ENCODE measurements around the gene ADAMTSL3. TPM values are rescaled to one million over a fixed set of nuclear protein-coding genes. Genes with fewer than 3 reads are reported as not detected.

ADAMTSL3 gene
- total RNA-seq, 1 donor, result 0.72 TPM

GRCh38 chr15:83720468-83720867, 66.5 kb downstream of the ADAMTSL3 start:
- H2AFZ ChIP-seq (ENCODE audit: low read length), result no peak overlapping the region
- H3K9me3 ChIP-seq (ENCODE audit: low read depth, low read length), result no peaks in the 10 kb centered on the region
- DNase-seq (ENCODE audit: insufficient read length, low spot score, missing footprints), result no peak
- no peaks in the 10 kb centered on the region for H3K4me1 ChIP-seq (ENCODE audit: insufficient read depth, low read length)
- H3K4me2 ChIP-seq (ENCODE audit: insufficient read depth, low read length), result no peak overlapping the region
- no peak overlapping the region for H3K4me3 ChIP-seq (ENCODE audit: insufficient read depth, low read length)
- H3K36me3 ChIP-seq (ENCODE audit: insufficient read depth, low read length), result no peaks in the 10 kb centered on the region
- no peaks in the 10 kb centered on the region for H3K27me3 ChIP-seq (ENCODE audit: insufficient read depth, low read length)
- H3K79me2 ChIP-seq (ENCODE audit: insufficient read depth, low read length), result no peaks in the 10 kb centered on the region
- H4K20me1 ChIP-seq (ENCODE audit: insufficient read depth, low read length), result no peaks in the 10 kb centered on the region
- H3K27ac ChIP-seq (ENCODE audit: low read depth, low read length), result no peak overlapping the region
- no peak for TF ChIP-seq CTCF (IDR thresholded peaks at IDR 0.05; ENCODE audit: extremely low read depth, low read depth, low read length)

- no peak for TF ChIP-seq CTCF (IDR thresholded peaks at IDR 0.05; ENCODE audit: extremely low read depth, low read depth, low read length)
- no peaks in the 10 kb centered on the region for H3K79me2 ChIP-seq (ENCODE audit: insufficient read depth, low read length)
- no peak overlapping the region for H3K4me2 ChIP-seq (ENCODE audit: insufficient read depth, low read length)
- no peaks in the 10 kb centered on the region for H3K27me3 ChIP-seq (ENCODE audit: insufficient read depth, low read length)
- H3K36me3 ChIP-seq (ENCODE audit: insufficient read depth, low read length), result no peaks in the 10 kb centered on the region
- no peak overlapping the region for H3K4me3 ChIP-seq (ENCODE audit: insufficient read depth, low read length)
- no peak overlapping the region for H2AFZ ChIP-seq (ENCODE audit: low read length)
- no peaks in the 10 kb centered on the region for H3K4me1 ChIP-seq (ENCODE audit: insufficient read depth, low read length)
- no peak overlapping the region for H3K27ac ChIP-seq (ENCODE audit: low read depth, low read length)
- no peaks in the 10 kb centered on the region for H4K20me1 ChIP-seq (ENCODE audit: insufficient read depth, low read length)
- DNase-seq (ENCODE audit: insufficient read length, low spot score, missing footprints), result no peak
- H3K9me3 ChIP-seq (ENCODE audit: low read depth, low read length), result no peaks in the 10 kb centered on the region
Observed at GRCh38 chr15:83721031-83721430, 67.1 kb downstream of the ADAMTSL3 start.

- TF ChIP-seq CTCF (IDR thresholded peaks at IDR 0.05; ENCODE audit: extremely low read depth, low read depth, low read length), result no peak
- no peak overlapping the region for H3K27ac ChIP-seq (ENCODE audit: low read depth, low read length)
- no peak for DNase-seq (ENCODE audit: insufficient read length, low spot score, missing footprints)
Observed at GRCh38 chr15:83721981-83722380, 68.1 kb downstream of the ADAMTSL3 start.

DNA sequence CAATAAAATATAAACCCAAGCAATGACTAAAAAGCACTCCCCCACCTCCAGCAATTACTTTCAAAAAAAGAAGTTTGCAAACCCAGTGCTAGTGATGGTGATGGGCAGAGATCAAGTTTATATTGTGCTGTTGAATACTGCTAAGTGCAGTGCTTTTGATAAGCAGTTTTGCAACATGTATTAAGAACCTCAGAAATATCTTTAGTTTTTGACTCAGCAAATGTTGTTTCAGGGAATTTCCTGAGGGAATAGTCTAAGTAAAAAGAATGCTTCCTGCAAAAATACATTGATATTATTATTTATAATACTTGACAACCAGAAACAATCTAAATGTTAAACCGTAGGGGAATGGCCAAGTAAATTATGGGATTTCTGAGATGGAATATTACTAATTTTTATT, 69.3 kb downstream of the ADAMTSL3 start:
- H3K79me2 ChIP-seq (ENCODE audit: insufficient read depth, low read length), result no peaks in the 10 kb centered on the region
- H3K36me3 ChIP-seq (ENCODE audit: insufficient read depth, low read length), result no peaks in the 10 kb centered on the region
- no peak overlapping the region for H3K4me3 ChIP-seq (ENCODE audit: insufficient read depth, low read length)
- DNase-seq (ENCODE audit: insufficient read length, low spot score, missing footprints), result no peak
- no peaks in the 10 kb centered on the region for H3K27me3 ChIP-seq (ENCODE audit: insufficient read depth, low read length)
- no peaks in the 10 kb centered on the region for H3K9me3 ChIP-seq (ENCODE audit: low read depth, low read length)
- no peaks in the 10 kb centered on the region for H3K4me1 ChIP-seq (ENCODE audit: insufficient read depth, low read length)
- H3K4me2 ChIP-seq (ENCODE audit: insufficient read depth, low read length), result no peak overlapping the region
- H2AFZ ChIP-seq (ENCODE audit: low read length), result no peak overlapping the region
- no peak overlapping the region for H3K27ac ChIP-seq (ENCODE audit: low read depth, low read length)
- H4K20me1 ChIP-seq (ENCODE audit: insufficient read depth, low read length), result no peaks in the 10 kb centered on the region
- TF ChIP-seq CTCF (IDR thresholded peaks at IDR 0.05; ENCODE audit: extremely low read depth, low read depth, low read length), result no peak

More at GRCh38 chr15:83721981-83722380, 68.1 kb downstream of the ADAMTSL3 start:
- Histone ChIP-seq H3K36me3 (ENCODE audit: insufficient read depth, low read length) (no peaks in the 10 kb centered on the region), H4K20me1 (ENCODE audit: insufficient read depth, low read length) (no peaks in the 10 kb centered on the region), H2AFZ (ENCODE audit: low read length) (no peak overlapping the region), H3K9me3 (ENCODE audit: low read depth, low read length) (no peaks in the 10 kb centered on the region), H3K4me1 (ENCODE audit: insufficient read depth, low read length) (no peaks in the 10 kb centered on the region), H3K79me2 (ENCODE audit: insufficient read depth, low read length) (no peaks in the 10 kb centered on the region), H3K4me3 (ENCODE audit: insufficient read depth, low read length) (no peak overlapping the region), H3K4me2 (ENCODE audit: insufficient read depth, low read length) (no peak overlapping the region), H3K27me3 (ENCODE audit: insufficient read depth, low read length) (no peaks in the 10 kb centered on the region)
